Breast epithelium (tissue), 4 donors: ENCODE data around the gene FNBP1. TPM values are rescaled to one million over a fixed set of nuclear protein-coding genes. Genes with fewer than 3 reads are reported as not detected.

ENCODE experiments used
- DNase-seq, 2 donors: peaks; one replicate each; pipeline ENCODE4 v3.0.0-alpha.2; 2019; ENCODE audit warnings: low spot score in 2 of 2
- H3K27ac ChIP-seq, 2 donors: fragments of 200-600 bp; sonication (generic) in 1 of 2; one replicate each; pipeline ENCODE4 v1.5.1; 2016 to 2019; ENCODE audit warnings: mild to moderate bottlenecking in 1 of 2
- H3K27me3 ChIP-seq, 2 donors: fragments of 200-600 bp; sonication (generic) in 1 of 2; one replicate each; pipeline versions ENCODE4 v1.5.1 to v1.6.0; 2017 to 2019; ENCODE audit warnings: control low read depth in 1 of 2, mild to moderate bottlenecking in 1 of 2
- H3K36me3 ChIP-seq: fragments of 200-600 bp; one replicate; pipeline ENCODE4 v1.5.1; 2019
- H3K4me1 ChIP-seq, 2 donors: fragments of 200-600 bp; sonication (generic); one replicate each; pipeline ENCODE4 v1.5.1; 2016 to 2019; ENCODE audit warnings: control low read depth in 1 of 2
- H3K4me3 ChIP-seq, 3 donors: fragments of 200-600 bp; sonication (generic); 1 replicate in 2 of 3; 2 replicates in 1 of 3; pipeline ENCODE4 v1.5.1; 2016 to 2019; ENCODE audit warnings: mild to moderate bottlenecking in 3 of 3, moderate library complexity in 2 of 3
- H3K9me3 ChIP-seq, 2 donors: fragments of 200-600 bp; sonication (generic) in 1 of 2; one replicate each; pipeline ENCODE4 v1.5.1; 2016 to 2019; ENCODE audit warnings: control low read depth in 1 of 2
- POLR2A ChIP-seq: fragments of 450-650 bp; IDR thresholded peaks from one replicate; pipeline ENCODE4 v1.6.1; 2016; ENCODE audit warnings: antibody characterized with exemption, mild to moderate bottlenecking, moderate library complexity
- POLR2AphosphoS5 ChIP-seq, 3 donors: sonication (generic); formaldehyde crosslinking; IDR thresholded peaks; one replicate each; pipeline ENCODE4 v1.6.1; 2017; ENCODE audit warnings: antibody characterized with exemption in 3 of 3
- intact Hi-C: fragments of 100-400 bp; cut with DNase I; formaldehyde crosslinking; loops from one replicate; pipeline ENCODE4 v1.15.1; 2023; ENCODE audit warnings: low total_unique reads
- total RNA-seq, 3 donors: library from RNA; depleted of rRNA; stranded (reverse); fragments of >200 nt; gene quantifications; one replicate each; pipeline ENCODE4 v1.1.0, GENCODE V29; 2016
- TF ChIP-seq, protein P1 (sequence below), 3 donors: fragments of 450-650 bp; IDR thresholded peaks; one replicate each; pipeline ENCODE4 v1.5.1; 2016 to 2017; ENCODE audit warnings: antibody characterized with exemption in 3 of 3, mild to moderate bottlenecking in 3 of 3, moderate library complexity in 3 of 3

The FNBP1 gene
- total RNA-seq, 3 donors from 2014 or later = 31.3 to 49.8 (median 41.9) TPM

DNA sequence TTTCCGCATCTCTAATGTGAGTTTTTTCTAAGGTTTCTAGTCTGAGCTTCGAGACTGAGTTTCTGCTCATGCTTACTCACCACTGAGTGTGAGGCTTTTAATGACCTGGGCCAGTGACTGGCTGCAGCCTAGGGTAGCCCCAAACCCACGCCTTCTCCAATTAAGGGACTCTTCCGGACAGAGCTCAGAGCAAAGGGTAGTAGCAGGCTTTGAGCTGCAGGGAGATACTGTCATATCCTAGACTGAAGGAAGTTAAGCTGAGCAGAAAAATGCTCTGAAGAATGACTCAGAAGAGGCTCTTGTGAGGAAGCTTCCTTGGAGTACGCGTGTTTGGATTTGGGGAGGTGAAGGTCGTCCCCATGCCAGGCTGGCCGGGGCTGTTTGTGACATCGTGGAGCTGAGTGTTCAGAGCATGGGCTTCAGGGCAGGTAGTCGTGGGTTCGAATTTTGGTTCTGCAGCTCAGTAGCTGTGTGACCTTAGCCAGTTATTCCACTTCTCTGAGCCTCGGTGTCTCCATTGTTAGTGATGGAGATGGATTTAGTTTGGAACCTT, 204.2 kb downstream of the FNBP1 start:
- Histone ChIP-seq H3K27ac (peak overlapping the region in 1 of 2 donors; percentile 20), H3K27me3 (no peaks in the 10 kb centered on the region), H3K4me1 (peaks cover 0 to 12% of the 10 kb centered on the region in 2 donors), H3K4me3 (no peak overlapping the region), H3K36me3 (no peaks in the 10 kb centered on the region), H3K9me3 (no peaks in the 10 kb centered on the region)
- intact Hi-C loops = no loop called here
- no peak for DNase-seq
- TF ChIP-seq POLR2A (no peak), POLR2AphosphoS5 (IDR thresholded peaks at IDR 0.05) (no peak)
- TF ChIP-seq, protein P1, sequence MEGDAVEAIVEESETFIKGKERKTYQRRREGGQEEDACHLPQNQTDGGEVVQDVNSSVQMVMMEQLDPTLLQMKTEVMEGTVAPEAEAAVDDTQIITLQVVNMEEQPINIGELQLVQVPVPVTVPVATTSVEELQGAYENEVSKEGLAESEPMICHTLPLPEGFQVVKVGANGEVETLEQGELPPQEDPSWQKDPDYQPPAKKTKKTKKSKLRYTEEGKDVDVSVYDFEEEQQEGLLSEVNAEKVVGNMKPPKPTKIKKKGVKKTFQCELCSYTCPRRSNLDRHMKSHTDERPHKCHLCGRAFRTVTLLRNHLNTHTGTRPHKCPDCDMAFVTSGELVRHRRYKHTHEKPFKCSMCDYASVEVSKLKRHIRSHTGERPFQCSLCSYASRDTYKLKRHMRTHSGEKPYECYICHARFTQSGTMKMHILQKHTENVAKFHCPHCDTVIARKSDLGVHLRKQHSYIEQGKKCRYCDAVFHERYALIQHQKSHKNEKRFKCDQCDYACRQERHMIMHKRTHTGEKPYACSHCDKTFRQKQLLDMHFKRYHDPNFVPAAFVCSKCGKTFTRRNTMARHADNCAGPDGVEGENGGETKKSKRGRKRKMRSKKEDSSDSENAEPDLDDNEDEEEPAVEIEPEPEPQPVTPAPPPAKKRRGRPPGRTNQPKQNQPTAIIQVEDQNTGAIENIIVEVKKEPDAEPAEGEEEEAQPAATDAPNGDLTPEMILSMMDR (IDR thresholded peaks at IDR 0.05) = no peak

Other genes with a start within 250 kb of the FNBP1 start
- 10 to 100 TPM; 22.6 to 26.7 (median 23.9) TPM for gene TOR1B, start 240.0 kb downstream of the FNBP1 start, total RNA-seq
- 10 to 100 TPM; 54.4 to 60.7 (median 57.8) TPM for gene TOR1A, start 219.1 kb downstream of the FNBP1 start, total RNA-seq
- gene C9orf78, start 207.9 kb downstream of the FNBP1 start, total RNA-seq = 100 to 1,000 TPM in 1 of 3 donors, 10 to 100 TPM in 2; 56.7 to 189 (median 57.8) TPM
- 10 to 100 TPM; 15.0 to 30.9 (median 22.3) TPM for gene USP20, start 207.7 kb downstream of the FNBP1 start, total RNA-seq
- 10 to 100 TPM; 22.5 to 26.9 (median 25.6) TPM for gene GPR107, start 10.7 kb upstream of the FNBP1 start, total RNA-seq
- gene NCS1, start 129.2 kb upstream of the FNBP1 start, total RNA-seq = 1 to 10 TPM; 3.2 to 3.9 (median 3.4) TPM
- 1 to 10 TPM in 1 of 3 donors, under 1 TPM in 2; 0.29 to 3.8 (median 0.98) TPM for gene HMCN2, start 222.6 kb upstream of the FNBP1 start, total RNA-seq